H9 (cell line): ENCODE measurements around the gene DNAJC2. TPM values are rescaled to one million over a fixed set of nuclear protein-coding genes. Genes with fewer than 3 reads are reported as not detected.

ENCODE experiments used
- DNase-seq: peaks from one replicate; pipeline ENCODE4 v3.0.0-alpha.2; 2017
- H2AFZ ChIP-seq: one replicate; pipeline ENCODE4 v1.6.1; 2013; ENCODE audit warnings: mild to moderate bottlenecking, low read length, control low read depth, moderate library complexity
- H2AK5ac ChIP-seq: 2 replicates; pipeline ENCODE4 v1.6.1; 2013; ENCODE audit warnings: low read length, control low read depth, mixed read lengths; ENCODE audit not compliant: insufficient read length
- H2BK120ac ChIP-seq: one replicate; pipeline ENCODE4 v1.6.1; 2013; ENCODE audit warnings: low read depth, mild to moderate bottlenecking, low read length, control low read depth, inconsistent platforms; ENCODE audit not compliant: poor library complexity, severe bottlenecking
- H2BK12ac ChIP-seq: 2 replicates; pipeline ENCODE4 v1.6.1; 2013; ENCODE audit warnings: low read length, control low read depth, mixed read lengths, low read depth; ENCODE audit not compliant: insufficient read length
- H2BK15ac ChIP-seq: 2 replicates; pipeline ENCODE4 v1.6.1; 2013; ENCODE audit warnings: low read depth, low read length, control low read depth
- H2BK20ac ChIP-seq: one replicate; pipeline ENCODE4 v1.6.1; 2013; ENCODE audit warnings: low read depth, mild to moderate bottlenecking, low read length, control low read depth, inconsistent platforms; ENCODE audit not compliant: poor library complexity, severe bottlenecking
- H2BK5ac ChIP-seq: 2 replicates; pipeline ENCODE4 v1.6.1; 2013; ENCODE audit warnings: low read length, control low read depth, mixed read lengths; ENCODE audit not compliant: insufficient read length
- H3K14ac ChIP-seq: 2 replicates; pipeline ENCODE4 v1.6.1; 2013; ENCODE audit warnings: low read length, control low read depth; ENCODE audit not compliant: insufficient read depth
- H3K18ac ChIP-seq: 2 replicates; pipeline ENCODE4 v1.6.1; 2013; ENCODE audit warnings: low read depth, mild to moderate bottlenecking, mixed read lengths, low read length, control low read depth; ENCODE audit not compliant: insufficient read length
- H3K23ac ChIP-seq: 2 replicates; pipeline ENCODE4 v1.6.1; 2013; ENCODE audit warnings: low read length, control low read depth, mixed read lengths, low read depth; ENCODE audit not compliant: insufficient read length
- H3K23me2 ChIP-seq: 2 replicates; pipeline ENCODE4 v1.6.1; 2013; ENCODE audit warnings: low read depth, mild to moderate bottlenecking, mixed read lengths, low read length, control low read depth; ENCODE audit not compliant: insufficient read length, poor library complexity, severe bottlenecking
- H3K27ac ChIP-seq: 2 replicates; pipeline ENCODE4 v1.5.1; 2013; ENCODE audit warnings: low read length, control low read depth, mixed read lengths, low read depth; ENCODE audit not compliant: insufficient read length
- H3K27me3 ChIP-seq: 2 replicates; pipeline ENCODE4 v1.6.1; 2013; ENCODE audit warnings: low read length, control low read depth, inconsistent platforms; ENCODE audit not compliant: insufficient read depth
- H3K4ac ChIP-seq: 2 replicates; pipeline ENCODE4 v1.6.1; 2013; ENCODE audit warnings: low read depth, mild to moderate bottlenecking, control low read depth, inconsistent platforms, low read length, moderate library complexity
- H3K4me1 ChIP-seq: 2 replicates; pipeline ENCODE4 v1.6.1; 2013; ENCODE audit warnings: low read length, control low read depth, inconsistent platforms; ENCODE audit not compliant: insufficient read depth
- H3K4me2 ChIP-seq: 2 replicates; pipeline ENCODE4 v1.6.1; 2013; ENCODE audit warnings: low read length, control low read depth, mixed read lengths; ENCODE audit not compliant: insufficient read length, insufficient read depth
- H3K56ac ChIP-seq: 2 replicates; pipeline ENCODE4 v1.6.1; 2013; ENCODE audit warnings: low read depth, mild to moderate bottlenecking, mixed read lengths, low read length, control low read depth; ENCODE audit not compliant: insufficient read length
- H3K79me1 ChIP-seq: 2 replicates; pipeline ENCODE4 v1.6.1; 2013; ENCODE audit warnings: low read depth, mild to moderate bottlenecking, moderate library complexity, low read length, control low read depth, inconsistent platforms; ENCODE audit not compliant: insufficient read depth, poor library complexity, severe bottlenecking
- H3K79me2 ChIP-seq: 2 replicates; pipeline ENCODE4 v1.6.1; 2013; ENCODE audit warnings: low read length, control low read depth, inconsistent platforms; ENCODE audit not compliant: insufficient read depth
- H3K9ac ChIP-seq: 2 replicates; pipeline ENCODE4 v1.6.1; 2013; ENCODE audit warnings: low read length, control low read depth, mixed read lengths; ENCODE audit not compliant: insufficient read length; ENCODE audit errors: extremely low read depth
- H3K9me3 ChIP-seq: one replicate; pipeline ENCODE4 v1.6.1; 2013; ENCODE audit warnings: low read depth, low read length, inconsistent platforms; ENCODE audit not compliant: control insufficient read depth
- H3T11ph ChIP-seq: one replicate; pipeline ENCODE4 v1.6.1; 2013; ENCODE audit warnings: mild to moderate bottlenecking, low read length, control low read depth, inconsistent platforms
- H4K20me1 ChIP-seq: one replicate; pipeline ENCODE4 v1.6.1; 2013; ENCODE audit not compliant: control insufficient read depth, insufficient read length, insufficient read depth
- H4K5ac ChIP-seq: 2 replicates; pipeline ENCODE4 v1.6.1; 2013; ENCODE audit warnings: low read depth, mild to moderate bottlenecking, mixed read lengths, low read length, control low read depth; ENCODE audit not compliant: insufficient read length
- H4K8ac ChIP-seq: replicated peaks from 2 replicates; pipeline ENCODE4 v1.6.1; 2013; ENCODE audit warnings: low read length, control low read depth, mixed read lengths, low read depth; ENCODE audit not compliant: insufficient read length
- H4K91ac ChIP-seq: 2 replicates; pipeline ENCODE4 v1.6.1; 2013; ENCODE audit warnings: low read depth, mild to moderate bottlenecking, moderate library complexity, mixed read lengths, low read length, control low read depth; ENCODE audit not compliant: insufficient read length
- H3K27ac Mint-ChIP-seq, 3 experiments: 2 replicates in 2 of 3; 3 replicates in 1 of 3; pipeline ENCODE4 v1.8.0; 2020 to 2021; ENCODE audit warnings: mixed read lengths in 3 of 3, mild to moderate bottlenecking in 1 of 3, moderate library complexity in 1 of 3
- H3K27me3 Mint-ChIP-seq: 2 replicates; pipeline ENCODE4 v1.8.0; 2021; ENCODE audit warnings: low read depth, mild to moderate bottlenecking, moderate library complexity, mixed read lengths
- H3K36me3 Mint-ChIP-seq, 3 experiments: 2 replicates in 2 of 3; 3 replicates in 1 of 3; pipeline ENCODE4 v1.8.0; 2020 to 2021; ENCODE audit warnings: low read depth in 3 of 3, mixed read lengths in 3 of 3; ENCODE audit not compliant: insufficient read depth in 1 of 3
- H3K4me1 Mint-ChIP-seq, 2 experiments: 2 replicates each; pipeline ENCODE4 v1.8.0; 2020; ENCODE audit warnings: mixed read lengths in 2 of 2
- H3K4me3 Mint-ChIP-seq, 2 experiments: 2 replicates in 1 of 2; 3 replicates in 1 of 2; pipeline ENCODE4 v1.8.0; 2020 to 2021; ENCODE audit warnings: mild to moderate bottlenecking in 2 of 2, mixed read lengths in 2 of 2, moderate library complexity in 1 of 2
- H3K9me3 Mint-ChIP-seq, 2 experiments: 2 replicates in 1 of 2; 3 replicates in 1 of 2; pipeline ENCODE4 v1.8.0; 2020; ENCODE audit warnings: mild to moderate bottlenecking in 2 of 2, mixed read lengths in 2 of 2, moderate library complexity in 1 of 2
- WGBS: extraction: QIAGEN DNeasy Blood & Tissue Kit; methylation state at CpG from one replicate; pipeline ENCODE4 v1.1.7; 2013; ENCODE audit warnings: missing lambda C conversion rate, low lambda C conversion rate, mixed read lengths; ENCODE audit not compliant: insufficient read length; ENCODE audit errors: extremely low coverage; 5-methylcytosine and 5-hydroxymethylcytosine counted together
- total RNA-seq: library from RNA; stranded (reverse); gene quantifications from 2 replicates; pipeline ENCODE4 v1.2.1, GENCODE V29; 2021
- TF ChIP-seq, protein P1 (sequence below): fragments of 200-600 bp; sonication (generic); conservative IDR thresholded peaks from 3 replicates; pipeline ENCODE4 v1.8.0; 2021; ENCODE audit warnings: antibody characterized with exemption, mild to moderate bottlenecking

DNAJC2 gene
- total RNA-seq, 1 experiment from 2014 or later: 57.9 TPM

DNA sequence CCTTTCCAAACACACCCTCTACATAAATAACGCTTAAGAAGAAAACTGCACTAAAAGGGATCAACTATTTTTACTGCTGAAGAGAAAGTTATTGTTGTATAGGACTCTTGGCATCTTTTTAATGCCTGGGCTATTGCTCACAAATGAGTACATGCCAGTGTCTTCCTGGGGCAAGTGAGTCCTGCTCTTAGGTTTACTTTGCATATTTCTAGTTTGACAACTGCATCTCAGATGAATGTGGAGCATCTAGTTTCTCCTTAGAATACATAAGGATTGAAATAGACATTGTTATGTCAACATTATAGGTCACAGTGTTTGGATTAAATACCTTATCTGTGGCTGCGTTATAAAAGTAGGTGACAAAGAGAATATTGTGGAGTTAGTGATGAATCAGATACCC lies 47.4 kb upstream of the DNAJC2 start:
- no peaks in the 10 kb centered on the region for H3K4me1 ChIP-seq
- no CpG with 5 or more reads among the region's 2 CpGs for WGBS
- no peak overlapping the region for H3K4ac ChIP-seq
- no peak for DNase-seq
- H3K4me2 ChIP-seq: no peak overlapping the region
- peaks cover 0 to 4% of the 10 kb centered on the region in 2 experiments; a peak in 1 of 5 replicates for H3K9me3 Mint-ChIP-seq
- no peak overlapping the region for H3K14ac ChIP-seq
- no peak overlapping the region for H4K91ac ChIP-seq
- no peaks in the 10 kb centered on the region for H3K23me2 ChIP-seq
- H3K23ac ChIP-seq: no peak overlapping the region
- H3K79me1 ChIP-seq: no peaks in the 10 kb centered on the region
- no peaks in the 10 kb centered on the region for H3K27me3 ChIP-seq
- H2BK15ac ChIP-seq: no peak overlapping the region
- H2AFZ ChIP-seq: no peak overlapping the region
- no peak overlapping the region for H2BK12ac ChIP-seq
- no peak overlapping the region for H2BK5ac ChIP-seq
- no peaks in the 10 kb centered on the region for H3K9me3 ChIP-seq
- no peaks in the 10 kb centered on the region for H3K79me2 ChIP-seq
- H3T11ph ChIP-seq: no peak overlapping the region
- H3K27ac Mint-ChIP-seq: no peak overlapping the region
- H3K4me3 Mint-ChIP-seq: no peak overlapping the region
- H2BK20ac ChIP-seq: no peak overlapping the region
- no peaks in the 10 kb centered on the region for H4K20me1 ChIP-seq
- TF ChIP-seq, protein P1, sequence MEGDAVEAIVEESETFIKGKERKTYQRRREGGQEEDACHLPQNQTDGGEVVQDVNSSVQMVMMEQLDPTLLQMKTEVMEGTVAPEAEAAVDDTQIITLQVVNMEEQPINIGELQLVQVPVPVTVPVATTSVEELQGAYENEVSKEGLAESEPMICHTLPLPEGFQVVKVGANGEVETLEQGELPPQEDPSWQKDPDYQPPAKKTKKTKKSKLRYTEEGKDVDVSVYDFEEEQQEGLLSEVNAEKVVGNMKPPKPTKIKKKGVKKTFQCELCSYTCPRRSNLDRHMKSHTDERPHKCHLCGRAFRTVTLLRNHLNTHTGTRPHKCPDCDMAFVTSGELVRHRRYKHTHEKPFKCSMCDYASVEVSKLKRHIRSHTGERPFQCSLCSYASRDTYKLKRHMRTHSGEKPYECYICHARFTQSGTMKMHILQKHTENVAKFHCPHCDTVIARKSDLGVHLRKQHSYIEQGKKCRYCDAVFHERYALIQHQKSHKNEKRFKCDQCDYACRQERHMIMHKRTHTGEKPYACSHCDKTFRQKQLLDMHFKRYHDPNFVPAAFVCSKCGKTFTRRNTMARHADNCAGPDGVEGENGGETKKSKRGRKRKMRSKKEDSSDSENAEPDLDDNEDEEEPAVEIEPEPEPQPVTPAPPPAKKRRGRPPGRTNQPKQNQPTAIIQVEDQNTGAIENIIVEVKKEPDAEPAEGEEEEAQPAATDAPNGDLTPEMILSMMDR: no peak
- H3K9ac ChIP-seq: no peak overlapping the region
- no peaks in the 10 kb centered on the region for H3K36me3 Mint-ChIP-seq
- no peak overlapping the region for H4K5ac ChIP-seq
- no peak overlapping the region for H3K18ac ChIP-seq
- no peak overlapping the region for H3K27ac ChIP-seq
- no peaks in the 10 kb centered on the region for H3K4me1 Mint-ChIP-seq
- H4K8ac ChIP-seq: no peak overlapping the region
- H2AK5ac ChIP-seq: no peak overlapping the region
- no peak overlapping the region for H2BK120ac ChIP-seq
- H3K27me3 Mint-ChIP-seq: peaks cover 2% of the 10 kb centered on the region; the same call in 1 of the 2 replicates
- H3K56ac ChIP-seq: no peak overlapping the region
